Progenitor cell of endocrine pancreas (in vitro differentiated cells): ENCODE results near the gene TAF3. TPM values are rescaled to one million over a fixed set of nuclear protein-coding genes. Genes with fewer than 3 reads are reported as not detected.

Experiments
- DNase-seq: peaks from one replicate; pipeline ENCODE4 v3.0.0; 2021; ENCODE audit warnings: low spot score; ENCODE audit not compliant: unreplicated experiment
- H3K27ac Mint-ChIP-seq: 2 replicates; pipeline ENCODE4 v1.8.0; 2021; ENCODE audit warnings: mild to moderate bottlenecking, moderate library complexity, mixed read lengths
- H3K27me3 Mint-ChIP-seq: 2 replicates; pipeline ENCODE4 v1.8.0; 2021; ENCODE audit warnings: mixed read lengths
- H3K36me3 Mint-ChIP-seq: 2 replicates; pipeline ENCODE4 v1.8.0; 2022; ENCODE audit warnings: mixed read lengths; ENCODE audit not compliant: insufficient read depth
- H3K4me1 Mint-ChIP-seq: 2 replicates; pipeline ENCODE4 v1.8.0; 2021; ENCODE audit warnings: low read depth, mixed read lengths
- H3K4me3 Mint-ChIP-seq: 2 replicates; pipeline ENCODE4 v1.8.0; 2021; ENCODE audit warnings: low read depth, mild to moderate bottlenecking, moderate library complexity, mixed read lengths
- H3K9me3 Mint-ChIP-seq: 2 replicates; pipeline ENCODE4 v1.8.0; 2021; ENCODE audit warnings: low read depth, mixed read lengths
- total RNA-seq: library from RNA; stranded (reverse); gene quantifications from 2 replicates; pipeline ENCODE4 v1.2.1, GENCODE V29; 2021
- TF ChIP-seq, protein P1 (sequence below): fragments of 200-600 bp; sonication (generic); IDR thresholded peaks from one replicate; pipeline ENCODE4 v1.5.0; 2021; ENCODE audit warnings: antibody characterized with exemption, mild to moderate bottlenecking; ENCODE audit not compliant: unreplicated experiment

TAF3 gene
- total RNA-seq, 1 donor from 2014 or later, result 9.4 TPM

DNA sequence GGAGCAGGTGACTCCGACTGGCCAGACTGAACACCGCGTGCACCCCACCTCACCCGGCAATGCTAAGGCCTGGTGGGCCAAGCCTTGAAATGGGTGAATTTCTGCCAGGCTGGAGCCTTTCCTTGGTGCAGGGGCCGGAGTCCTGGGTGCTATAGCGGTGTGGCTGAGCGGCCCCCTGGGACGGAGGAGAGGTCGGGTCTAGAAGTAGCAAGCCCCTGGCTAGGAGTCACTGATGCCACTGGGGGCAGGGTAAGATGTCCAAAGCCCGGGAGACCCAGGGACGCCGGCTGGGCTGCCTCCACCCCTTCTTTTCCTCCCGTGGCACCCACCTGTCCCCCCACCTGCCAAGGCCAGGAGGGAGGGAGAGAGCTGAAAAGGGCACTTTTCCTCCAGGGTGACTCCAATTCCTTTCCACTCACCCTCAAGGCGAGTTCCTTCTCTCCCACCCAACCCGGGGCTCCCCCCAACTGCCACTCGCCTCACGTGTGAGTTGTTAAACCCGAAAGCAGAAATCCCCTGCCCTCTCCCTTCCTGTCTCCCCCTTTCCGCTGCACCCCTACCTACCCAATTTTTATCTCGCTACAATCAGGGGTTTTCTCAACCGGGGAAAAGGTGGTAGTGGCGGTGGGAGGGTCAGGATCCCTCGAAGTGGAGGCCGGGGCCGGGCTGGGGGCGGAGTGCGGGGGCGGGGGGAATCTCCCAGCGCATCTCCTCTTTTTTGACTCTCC, 230.1 kb downstream of the TAF3 start:
- peak overlapping the region; percentile 49 for H3K4me3 Mint-ChIP-seq
- H3K36me3 Mint-ChIP-seq, result no peaks in the 10 kb centered on the region
- peaks cover 13% of the 10 kb centered on the region for H3K4me1 Mint-ChIP-seq
- H3K27me3 Mint-ChIP-seq, result peaks cover 77% of the 10 kb centered on the region
- DNase-seq, result no peak
- H3K9me3 Mint-ChIP-seq, result no peaks in the 10 kb centered on the region
- no peak overlapping the region for H3K27ac Mint-ChIP-seq
- TF ChIP-seq, protein P1, sequence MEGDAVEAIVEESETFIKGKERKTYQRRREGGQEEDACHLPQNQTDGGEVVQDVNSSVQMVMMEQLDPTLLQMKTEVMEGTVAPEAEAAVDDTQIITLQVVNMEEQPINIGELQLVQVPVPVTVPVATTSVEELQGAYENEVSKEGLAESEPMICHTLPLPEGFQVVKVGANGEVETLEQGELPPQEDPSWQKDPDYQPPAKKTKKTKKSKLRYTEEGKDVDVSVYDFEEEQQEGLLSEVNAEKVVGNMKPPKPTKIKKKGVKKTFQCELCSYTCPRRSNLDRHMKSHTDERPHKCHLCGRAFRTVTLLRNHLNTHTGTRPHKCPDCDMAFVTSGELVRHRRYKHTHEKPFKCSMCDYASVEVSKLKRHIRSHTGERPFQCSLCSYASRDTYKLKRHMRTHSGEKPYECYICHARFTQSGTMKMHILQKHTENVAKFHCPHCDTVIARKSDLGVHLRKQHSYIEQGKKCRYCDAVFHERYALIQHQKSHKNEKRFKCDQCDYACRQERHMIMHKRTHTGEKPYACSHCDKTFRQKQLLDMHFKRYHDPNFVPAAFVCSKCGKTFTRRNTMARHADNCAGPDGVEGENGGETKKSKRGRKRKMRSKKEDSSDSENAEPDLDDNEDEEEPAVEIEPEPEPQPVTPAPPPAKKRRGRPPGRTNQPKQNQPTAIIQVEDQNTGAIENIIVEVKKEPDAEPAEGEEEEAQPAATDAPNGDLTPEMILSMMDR, result no peak

DNA sequence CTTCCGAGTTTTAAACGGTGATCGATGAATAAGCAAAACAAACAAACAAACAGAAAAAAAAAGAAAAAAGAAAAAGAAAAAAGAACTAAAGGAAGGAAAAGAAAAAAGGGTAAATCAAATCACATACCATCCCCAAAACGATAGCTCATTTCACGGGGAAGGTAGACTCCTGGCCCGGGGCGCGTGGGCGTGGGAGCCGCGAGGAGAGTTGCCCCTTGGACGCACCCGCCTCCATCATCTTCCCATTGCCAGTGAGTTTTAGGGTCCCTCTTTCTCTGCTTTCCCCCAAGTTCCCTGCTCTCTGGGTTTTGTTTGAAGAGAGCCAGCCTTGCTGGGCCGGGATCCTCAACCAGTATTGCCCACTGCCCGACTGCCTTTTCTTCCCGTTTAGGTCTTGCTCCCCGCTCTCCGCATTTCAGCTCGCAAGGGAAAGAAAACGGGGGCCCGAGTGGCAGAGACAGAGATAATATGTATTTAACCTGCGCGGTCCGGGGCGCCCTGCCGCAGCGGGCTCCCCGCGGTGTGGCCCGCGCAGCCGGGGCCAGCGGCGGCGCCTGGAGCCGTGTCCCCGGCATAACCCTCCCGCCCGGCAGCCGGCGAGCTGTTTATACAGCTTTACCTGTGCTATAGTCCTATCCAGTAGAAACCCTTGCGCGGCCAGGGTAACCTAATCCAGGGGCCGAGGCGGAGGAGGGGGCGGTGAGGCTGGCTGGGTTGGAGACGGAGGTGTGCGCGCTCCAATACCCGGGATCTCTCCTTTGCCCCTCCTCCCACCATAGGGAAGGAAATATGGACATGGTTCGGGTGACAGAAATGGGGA, 230.9 kb downstream of the TAF3 start:
- DNase-seq, result no peak
- Mint-ChIP-seq H3K9me3 (no peaks in the 10 kb centered on the region), H3K4me3 (peak overlapping the region; percentile 49), H3K27me3 (peaks cover 76% of the 10 kb centered on the region), H3K27ac (no peak overlapping the region), H3K4me1 (peaks cover 18% of the 10 kb centered on the region), H3K36me3 (no peaks in the 10 kb centered on the region)
- TF ChIP-seq, protein P1, result no peak

DNA sequence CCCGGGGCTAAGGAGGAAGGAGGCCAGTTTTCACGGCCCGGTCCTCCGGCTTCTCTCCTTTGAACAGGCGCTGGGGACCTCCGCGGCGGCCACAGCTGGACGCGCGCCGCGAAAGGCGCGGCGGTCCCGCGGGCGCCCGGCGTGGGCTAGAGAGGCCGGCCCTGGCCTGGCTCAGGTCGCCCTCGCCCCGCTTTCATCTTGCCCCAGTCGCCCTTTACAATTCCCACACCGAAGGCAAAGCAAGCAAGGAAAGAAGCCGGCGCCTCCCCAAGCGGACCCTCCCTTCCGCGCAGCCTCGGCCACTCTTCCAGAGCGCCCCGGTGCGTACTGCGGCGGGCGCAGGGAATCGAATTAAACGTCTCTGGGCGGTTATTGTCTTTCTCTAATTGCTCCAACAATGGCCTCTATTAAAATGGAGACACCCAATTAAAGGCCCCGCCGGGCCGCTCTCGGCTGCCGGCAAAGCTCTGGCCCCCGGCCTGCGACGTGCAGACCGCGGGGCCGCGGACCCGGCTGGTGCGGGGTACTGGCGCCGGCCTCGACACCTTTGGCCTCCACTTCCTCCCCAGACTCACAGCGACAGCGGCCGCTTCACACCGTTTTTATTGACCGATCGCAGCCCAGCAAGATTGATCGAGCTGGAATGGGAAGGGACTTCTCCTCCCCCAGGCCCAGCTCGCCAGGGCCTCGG, 231.7 kb downstream of the TAF3 start:
- Mint-ChIP-seq H3K9me3 (no peaks in the 10 kb centered on the region), H3K27me3 (peaks cover 74% of the 10 kb centered on the region), H3K27ac (peak overlapping the region; percentile 79), H3K4me1 (peaks cover 20% of the 10 kb centered on the region), H3K36me3 (no peaks in the 10 kb centered on the region), H3K4me3 (peak overlapping the region; percentile 61)
- TF ChIP-seq, protein P1, result no peak
- DNase-seq, result no peak

DNA sequence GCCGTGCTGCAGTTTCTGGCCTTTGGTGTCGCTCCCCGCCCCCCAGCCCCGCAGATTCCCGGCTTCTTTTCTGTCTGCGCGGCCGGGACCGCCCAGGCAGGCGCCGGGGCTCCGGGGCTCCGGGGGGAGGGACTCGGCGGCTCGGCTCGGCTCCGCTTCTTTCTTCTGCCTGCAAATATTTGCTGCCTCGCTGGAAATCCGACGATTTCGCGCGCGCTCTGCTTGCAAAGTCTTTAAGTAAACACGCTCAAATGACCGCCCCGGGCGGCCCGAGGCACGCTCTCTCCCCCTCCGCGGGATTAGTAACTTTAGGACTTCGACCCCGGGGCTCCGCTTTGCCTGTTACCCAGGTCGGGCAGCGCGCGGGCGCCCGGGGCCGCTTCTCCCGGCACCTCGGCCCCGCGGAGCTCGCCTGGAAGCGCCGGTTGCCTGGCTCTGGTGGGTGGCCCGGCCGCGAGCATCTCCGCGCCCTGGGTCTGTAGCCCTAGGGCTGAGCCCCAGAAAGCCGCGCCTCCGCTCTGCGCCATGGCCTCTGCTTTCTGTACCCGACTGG, 232.3 kb downstream of the TAF3 start:
- Mint-ChIP-seq H3K4me1 (peaks cover 19% of the 10 kb centered on the region), H3K27me3 (peaks cover 74% of the 10 kb centered on the region)

More for the DNA sequence above, 232.3 kb downstream of the TAF3 start:
- TF ChIP-seq, protein P1, result no peak
- peak; percentile 62 for DNase-seq
- H3K9me3 Mint-ChIP-seq, result no peaks in the 10 kb centered on the region
- H3K27ac Mint-ChIP-seq, result peak overlapping the region; percentile 88
- peak overlapping the region; percentile 69 for H3K4me3 Mint-ChIP-seq
- no peaks in the 10 kb centered on the region for H3K36me3 Mint-ChIP-seq
